Osteoblast (primary cell): ENCODE results near the gene ZNF800. TPM values are rescaled to one million over a fixed set of nuclear protein-coding genes. Genes with fewer than 3 reads are reported as not detected.

Experiments used
- DNase-seq: peaks from one replicate; pipeline ENCODE4 v3.0.0; 2011; ENCODE audit warnings: low spot score, mixed read lengths; ENCODE audit not compliant: insufficient read length; ENCODE audit errors: missing footprints
- H2AFZ ChIP-seq: 2 replicates; pipeline ENCODE4 v1.6.0; 2011; ENCODE audit warnings: mild to moderate bottlenecking, low read length
- H3K27ac ChIP-seq: 2 replicates; pipeline ENCODE4 v1.5.1; 2011; ENCODE audit warnings: mild to moderate bottlenecking, low read depth, low read length, moderate library complexity
- H3K27me3 ChIP-seq: 2 replicates; pipeline ENCODE4 v1.6.0; 2012; ENCODE audit warnings: mild to moderate bottlenecking, control low read depth, inconsistent platforms, low read length, moderate library complexity; ENCODE audit not compliant: insufficient read depth
- H3K36me3 ChIP-seq: 2 replicates; pipeline ENCODE4 v1.5.1; 2011; ENCODE audit warnings: mild to moderate bottlenecking, low read length, control low read depth, moderate library complexity; ENCODE audit not compliant: insufficient read depth
- H3K4me1 ChIP-seq: 2 replicates; pipeline ENCODE4 v1.5.1; 2011; ENCODE audit warnings: mild to moderate bottlenecking, low read length, control low read depth, moderate library complexity; ENCODE audit not compliant: insufficient read depth
- H3K4me2 ChIP-seq: 2 replicates; pipeline ENCODE4 v1.6.0; 2011; ENCODE audit warnings: mild to moderate bottlenecking, low read length; ENCODE audit not compliant: insufficient read depth
- H3K4me3 ChIP-seq: fragments of 200-600 bp; sonication (generic); 3 replicates; pipeline ENCODE4 v1.5.1; 2012; ENCODE audit warnings: mild to moderate bottlenecking, low read length, inconsistent platforms; ENCODE audit not compliant: insufficient read depth
- H3K79me2 ChIP-seq: 2 replicates; pipeline ENCODE4 v1.6.0; 2012; ENCODE audit warnings: mild to moderate bottlenecking, low read length, control low read depth, inconsistent platforms; ENCODE audit not compliant: insufficient read depth
- H3K9me3 ChIP-seq: 2 replicates; pipeline ENCODE4 v1.5.1; 2011; ENCODE audit warnings: low read depth, low read length, control low read depth
- H4K20me1 ChIP-seq: 2 replicates; pipeline ENCODE4 v1.6.0; 2012; ENCODE audit warnings: mild to moderate bottlenecking, low read length, control low read depth; ENCODE audit not compliant: insufficient read depth
- total RNA-seq: library from RNA; depleted of rRNA; stranded (reverse); fragments of >200 nt; gene quantifications from 2 replicates; pipeline ENCODE4 v1.2.3, GENCODE V29; 2012
- TF ChIP-seq, protein P1 (sequence below): IDR thresholded peaks from 2 replicates; pipeline ENCODE4 v1.5.1; 2011; ENCODE audit warnings: mild to moderate bottlenecking, low read depth, low read length, moderate library complexity; ENCODE audit errors: extremely low read depth

Gene ZNF800
- total RNA-seq, 1 donor: 21.7 TPM

DNA sequence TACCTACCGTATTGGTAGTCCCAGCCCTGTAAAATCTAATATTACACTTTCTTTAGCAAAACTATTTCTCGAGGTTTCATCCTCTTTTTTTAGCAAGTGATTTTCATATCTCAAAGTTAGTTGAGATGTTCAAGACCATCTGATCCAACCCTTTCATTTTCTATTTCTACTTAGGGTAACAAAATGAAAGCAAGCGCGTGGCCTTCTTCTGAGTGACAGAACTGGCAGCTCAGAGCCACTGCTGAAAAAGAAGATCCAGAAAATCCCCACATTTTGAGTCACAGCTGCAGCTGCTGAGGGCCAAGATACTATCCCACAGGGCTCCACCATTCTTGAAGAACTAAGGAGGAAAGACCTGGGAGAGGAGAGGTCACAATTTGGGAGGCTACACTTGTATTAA lies 24.8 kb upstream of the ZNF800 start:
- Histone ChIP-seq H3K27me3 (no peaks in the 10 kb centered on the region), H3K27ac (no peak overlapping the region), H3K4me2 (no peak overlapping the region), H3K36me3 (no peaks in the 10 kb centered on the region), H3K4me1 (no peaks in the 10 kb centered on the region), H2AFZ (no peak overlapping the region), H4K20me1 (no peaks in the 10 kb centered on the region), H3K4me3 (no peak overlapping the region), H3K79me2 (no peaks in the 10 kb centered on the region), H3K9me3 (no peaks in the 10 kb centered on the region)
- no peak for DNase-seq
- TF ChIP-seq, protein P1, sequence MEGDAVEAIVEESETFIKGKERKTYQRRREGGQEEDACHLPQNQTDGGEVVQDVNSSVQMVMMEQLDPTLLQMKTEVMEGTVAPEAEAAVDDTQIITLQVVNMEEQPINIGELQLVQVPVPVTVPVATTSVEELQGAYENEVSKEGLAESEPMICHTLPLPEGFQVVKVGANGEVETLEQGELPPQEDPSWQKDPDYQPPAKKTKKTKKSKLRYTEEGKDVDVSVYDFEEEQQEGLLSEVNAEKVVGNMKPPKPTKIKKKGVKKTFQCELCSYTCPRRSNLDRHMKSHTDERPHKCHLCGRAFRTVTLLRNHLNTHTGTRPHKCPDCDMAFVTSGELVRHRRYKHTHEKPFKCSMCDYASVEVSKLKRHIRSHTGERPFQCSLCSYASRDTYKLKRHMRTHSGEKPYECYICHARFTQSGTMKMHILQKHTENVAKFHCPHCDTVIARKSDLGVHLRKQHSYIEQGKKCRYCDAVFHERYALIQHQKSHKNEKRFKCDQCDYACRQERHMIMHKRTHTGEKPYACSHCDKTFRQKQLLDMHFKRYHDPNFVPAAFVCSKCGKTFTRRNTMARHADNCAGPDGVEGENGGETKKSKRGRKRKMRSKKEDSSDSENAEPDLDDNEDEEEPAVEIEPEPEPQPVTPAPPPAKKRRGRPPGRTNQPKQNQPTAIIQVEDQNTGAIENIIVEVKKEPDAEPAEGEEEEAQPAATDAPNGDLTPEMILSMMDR: no peak

DNA sequence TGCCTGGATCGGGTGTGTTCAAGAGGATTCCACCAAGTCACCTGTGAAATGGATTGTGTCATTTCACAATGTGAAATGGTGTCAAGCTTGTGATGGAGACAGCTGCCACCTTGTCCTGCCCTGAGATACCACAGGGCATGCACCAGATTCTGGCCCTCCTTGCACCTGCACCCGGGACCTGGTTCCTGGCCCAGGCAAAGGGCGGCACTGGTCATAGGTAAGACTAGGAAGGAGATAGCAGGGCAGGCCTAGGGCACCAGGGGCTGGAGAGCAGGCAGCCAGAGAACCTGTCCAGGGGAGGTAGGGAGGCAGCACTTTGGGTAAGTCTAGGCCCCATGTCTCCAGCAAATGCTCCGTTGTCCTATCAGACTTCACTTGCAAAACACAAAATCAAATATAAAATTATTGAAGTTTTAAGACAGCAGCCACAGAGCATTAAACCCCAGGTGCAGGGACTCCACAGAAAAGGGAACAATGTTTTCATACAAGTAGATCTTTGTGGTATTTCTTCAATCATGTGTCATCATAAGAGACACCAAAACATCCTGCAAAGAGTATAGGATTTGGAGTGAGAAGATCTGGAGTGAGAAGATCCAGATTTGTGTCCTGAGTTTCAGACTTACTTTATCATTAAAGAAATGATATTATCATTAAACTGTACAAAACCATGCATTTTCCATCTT lies 22.7 kb upstream of the ZNF800 start:
- H3K79me2 ChIP-seq: no peaks in the 10 kb centered on the region
- H3K4me1 ChIP-seq: no peaks in the 10 kb centered on the region
- H4K20me1 ChIP-seq: no peaks in the 10 kb centered on the region
- DNase-seq: no peak
- TF ChIP-seq, protein P1: no peak
- H3K36me3 ChIP-seq: no peaks in the 10 kb centered on the region
- H3K27ac ChIP-seq: no peak overlapping the region
- no peak overlapping the region for H3K4me3 ChIP-seq
- H3K9me3 ChIP-seq: no peaks in the 10 kb centered on the region
- H3K4me2 ChIP-seq: no peak overlapping the region
- H3K27me3 ChIP-seq: peaks cover 4% of the 10 kb centered on the region
- H2AFZ ChIP-seq: no peak overlapping the region

DNA sequence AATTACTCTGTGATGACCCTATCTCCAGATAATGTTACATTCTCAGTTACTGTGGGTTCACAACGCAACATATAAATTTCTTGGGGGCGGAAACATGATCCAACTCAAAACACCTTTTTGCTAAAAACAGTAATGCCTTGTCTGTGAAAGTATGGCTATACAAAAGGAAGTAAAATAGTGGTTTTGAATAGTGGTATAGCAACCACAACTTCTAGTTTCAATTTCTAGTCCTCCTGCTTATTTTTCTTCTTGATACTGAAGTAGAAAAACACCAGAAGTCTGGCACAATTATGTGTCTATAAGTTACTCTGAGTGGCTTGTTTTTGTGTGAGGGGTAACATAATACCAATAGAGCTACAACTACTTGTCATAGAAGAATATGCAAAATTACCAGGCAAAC lies 21.5 kb upstream of the ZNF800 start:
- H3K9me3 ChIP-seq: no peaks in the 10 kb centered on the region
- peaks cover 4% of the 10 kb centered on the region for H3K27me3 ChIP-seq
- H3K79me2 ChIP-seq: no peaks in the 10 kb centered on the region
- H3K36me3 ChIP-seq: no peaks in the 10 kb centered on the region
- no peak for DNase-seq
- H2AFZ ChIP-seq: no peak overlapping the region
- H4K20me1 ChIP-seq: no peaks in the 10 kb centered on the region
- no peaks in the 10 kb centered on the region for H3K4me1 ChIP-seq
- H3K4me3 ChIP-seq: no peak overlapping the region
- no peak overlapping the region for H3K27ac ChIP-seq
- TF ChIP-seq, protein P1: no peak
- no peak overlapping the region for H3K4me2 ChIP-seq

DNA sequence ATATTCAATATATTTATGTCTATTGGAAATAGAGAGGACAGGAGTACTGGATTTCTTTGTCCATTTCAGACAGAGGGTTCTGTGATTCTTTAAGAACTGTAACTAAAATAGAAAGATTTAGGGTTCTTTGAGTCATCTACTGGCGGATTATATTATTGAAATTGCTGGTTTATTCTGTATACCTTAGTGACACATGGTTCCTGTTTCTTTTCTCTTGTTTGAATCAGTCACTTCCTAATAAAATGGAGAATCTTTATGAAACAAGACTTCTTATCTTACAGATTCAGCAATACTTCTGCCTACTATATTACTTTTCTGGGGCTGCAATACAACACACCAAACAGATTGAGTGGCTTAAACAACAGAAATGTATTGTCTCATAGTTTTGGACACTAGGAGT lies 20.8 kb upstream of the ZNF800 start:
- Histone ChIP-seq H3K36me3 (no peaks in the 10 kb centered on the region), H3K79me2 (no peaks in the 10 kb centered on the region), H4K20me1 (no peaks in the 10 kb centered on the region), H3K4me3 (no peak overlapping the region), H2AFZ (no peak overlapping the region), H3K4me2 (no peak overlapping the region), H3K9me3 (no peaks in the 10 kb centered on the region), H3K27ac (no peak overlapping the region), H3K27me3 (peaks cover 4% of the 10 kb centered on the region), H3K4me1 (no peaks in the 10 kb centered on the region)
- no peak for DNase-seq
- TF ChIP-seq, protein P1: no peak
